Suppressor macrophage treated with lipopolysaccharide for 4 hours (primary cell): ENCODE results near the gene TRPC4.
"Not testable (repeated sequence)": the region's sequence is repeated elsewhere in the genome, so short reads cannot be mapped to it uniquely, and the experiment has no call there.

Experiments
- DNase-seq: peaks from one replicate; pipeline ENCODE4 v3.0.0-alpha.2; 2020

The TRPC4 gene

DNA sequence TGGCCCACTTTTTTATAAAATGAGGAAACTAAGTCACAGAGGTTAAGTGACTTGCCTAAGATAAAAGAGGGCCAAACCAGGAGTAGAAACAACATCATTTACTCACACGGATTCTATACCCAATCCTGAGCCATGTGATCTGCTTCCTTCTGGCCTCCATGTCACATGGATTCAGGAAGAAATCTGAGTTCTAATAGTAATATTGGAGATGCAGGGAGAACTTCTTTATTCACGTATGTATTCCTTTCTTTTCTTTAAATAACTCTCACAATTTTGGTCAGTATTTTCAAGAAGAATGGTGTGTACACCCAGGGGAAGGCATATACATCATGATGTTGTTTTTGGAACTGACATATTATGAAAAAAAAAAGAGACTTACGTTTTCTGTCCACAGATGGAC is 272.8 kb downstream of the TRPC4 start:
- no peak for DNase-seq

- no peak for DNase-seq
These were observed 274.4 kb downstream of the TRPC4 start for GRCh38 chr13:37595162-37595561.

GRCh38 chr13:37594550-37594949 is 275.0 kb downstream of the TRPC4 start:
- DNase-seq = no peak

DNA sequence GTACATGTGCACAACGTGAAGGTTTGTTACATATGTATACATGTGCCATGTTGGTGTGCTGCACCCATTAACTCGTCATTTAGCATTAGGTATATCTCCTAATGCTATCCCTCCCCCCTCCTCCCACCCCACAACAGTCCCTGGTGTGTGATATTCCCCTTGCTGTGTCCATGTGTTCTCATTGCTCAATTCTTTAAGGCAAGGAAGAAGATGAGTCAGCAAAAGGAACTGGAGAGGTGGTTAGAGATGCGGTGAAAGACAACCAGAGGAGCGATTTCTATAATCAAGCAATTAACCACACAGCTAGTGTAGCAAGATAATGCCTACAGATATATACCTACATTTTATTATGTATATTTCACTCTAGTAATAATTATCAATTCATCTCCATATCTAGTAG is 280.2 kb downstream of the TRPC4 start:
- DNase-seq = not testable (repeated sequence)

GRCh38 chr13:37587236-37587635 is 282.3 kb downstream of the TRPC4 start:
- no peak for DNase-seq
